ENCODE measurements around the gene CCN6.

The CCN6 gene

GRCh38 chr6:112019589-112019988 lies 34.3 kb upstream of the CCN6 start:
- TF ChIP-seq, protein P1, sequence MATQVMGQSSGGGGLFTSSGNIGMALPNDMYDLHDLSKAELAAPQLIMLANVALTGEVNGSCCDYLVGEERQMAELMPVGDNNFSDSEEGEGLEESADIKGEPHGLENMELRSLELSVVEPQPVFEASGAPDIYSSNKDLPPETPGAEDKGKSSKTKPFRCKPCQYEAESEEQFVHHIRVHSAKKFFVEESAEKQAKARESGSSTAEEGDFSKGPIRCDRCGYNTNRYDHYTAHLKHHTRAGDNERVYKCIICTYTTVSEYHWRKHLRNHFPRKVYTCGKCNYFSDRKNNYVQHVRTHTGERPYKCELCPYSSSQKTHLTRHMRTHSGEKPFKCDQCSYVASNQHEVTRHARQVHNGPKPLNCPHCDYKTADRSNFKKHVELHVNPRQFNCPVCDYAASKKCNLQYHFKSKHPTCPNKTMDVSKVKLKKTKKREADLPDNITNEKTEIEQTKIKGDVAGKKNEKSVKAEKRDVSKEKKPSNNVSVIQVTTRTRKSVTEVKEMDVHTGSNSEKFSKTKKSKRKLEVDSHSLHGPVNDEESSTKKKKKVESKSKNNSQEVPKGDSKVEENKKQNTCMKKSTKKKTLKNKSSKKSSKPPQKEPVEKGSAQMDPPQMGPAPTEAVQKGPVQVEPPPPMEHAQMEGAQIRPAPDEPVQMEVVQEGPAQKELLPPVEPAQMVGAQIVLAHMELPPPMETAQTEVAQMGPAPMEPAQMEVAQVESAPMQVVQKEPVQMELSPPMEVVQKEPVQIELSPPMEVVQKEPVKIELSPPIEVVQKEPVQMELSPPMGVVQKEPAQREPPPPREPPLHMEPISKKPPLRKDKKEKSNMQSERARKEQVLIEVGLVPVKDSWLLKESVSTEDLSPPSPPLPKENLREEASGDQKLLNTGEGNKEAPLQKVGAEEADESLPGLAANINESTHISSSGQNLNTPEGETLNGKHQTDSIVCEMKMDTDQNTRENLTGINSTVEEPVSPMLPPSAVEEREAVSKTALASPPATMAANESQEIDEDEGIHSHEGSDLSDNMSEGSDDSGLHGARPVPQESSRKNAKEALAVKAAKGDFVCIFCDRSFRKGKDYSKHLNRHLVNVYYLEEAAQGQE (IDR thresholded peaks at IDR 0.05; ENCODE audit: insufficient replicate concordance, low read depth) = no peak
- TF ChIP-seq GABPA (IDR thresholded peaks at IDR 0.05; ENCODE audit: low read depth) (no peak), POLR2AphosphoS5 (IDR thresholded peaks at IDR 0.05; ENCODE audit: low read depth) (no peak), SPI1 (IDR thresholded peaks at IDR 0.05; ENCODE audit: borderline replicate concordance, low read depth) (no peak), CTCF (IDR thresholded peaks at IDR 0.05; ENCODE audit: insufficient read depth, low read length) (no peak)
- Histone ChIP-seq H3K4me3 (replicated peaks; ENCODE audit: insufficient read depth, low read length) (no peak overlapping the region), H3K27ac (replicated peaks) (no peak overlapping the region)

DNA sequence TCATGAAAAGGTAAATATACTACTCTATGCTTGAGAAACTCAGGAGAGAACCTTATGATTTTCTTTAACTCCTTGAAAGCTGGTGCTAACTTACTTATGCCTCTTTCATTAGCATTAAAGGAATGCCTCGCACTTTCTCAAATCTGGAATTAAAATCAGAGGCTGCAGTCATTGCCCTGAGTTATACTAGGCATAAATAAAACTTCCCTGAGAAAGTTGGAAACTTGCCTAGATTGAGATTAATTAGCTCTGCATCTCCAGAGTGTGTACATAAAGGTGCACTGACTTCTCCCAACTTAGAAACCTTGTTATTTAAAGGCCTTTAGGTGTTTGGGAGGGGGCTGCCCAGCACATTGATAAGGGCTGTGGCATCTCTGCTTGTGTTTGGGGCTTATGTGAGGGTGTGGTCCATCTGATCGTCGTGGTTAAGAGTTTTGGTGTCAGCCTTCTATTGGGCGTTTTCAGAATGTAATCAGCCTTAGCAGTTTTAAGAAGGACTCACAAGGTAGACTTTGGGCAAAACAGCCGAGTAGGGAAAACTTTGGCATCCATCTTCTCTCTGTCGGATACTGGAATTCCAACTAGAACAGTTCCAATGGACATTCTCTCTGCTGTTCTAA lies 32.1 kb upstream of the CCN6 start:
- no peak for TF ChIP-seq CTCF (IDR thresholded peaks at IDR 0.05; ENCODE audit: insufficient read depth, low read length)
- TF ChIP-seq GABPA (IDR thresholded peaks at IDR 0.05; ENCODE audit: low read depth) = no peak
- TF ChIP-seq POLR2AphosphoS5 (IDR thresholded peaks at IDR 0.05; ENCODE audit: low read depth) = no peak
- TF ChIP-seq, protein P1 (IDR thresholded peaks at IDR 0.05; ENCODE audit: insufficient replicate concordance, low read depth) = no peak
- TF ChIP-seq SPI1 (IDR thresholded peaks at IDR 0.05; ENCODE audit: borderline replicate concordance, low read depth) = no peak
- H3K4me3 ChIP-seq (replicated peaks; ENCODE audit: insufficient read depth, low read length) = no peak overlapping the region
- no peaks in the 10 kb centered on the region for H3K27me3 ChIP-seq (ENCODE audit: insufficient read depth, poor library complexity, severe bottlenecking)
- no peak overlapping the region for H3K27ac ChIP-seq (replicated peaks)
- no peak for DNase-seq (ENCODE audit: low read depth in 1 of 2, low spot score in 1 of 2)

More at GRCh38 chr6:112019589-112019988, 34.3 kb upstream of the CCN6 start:
- DNase-seq (ENCODE audit: low read depth in 1 of 2, low spot score in 1 of 2) = no peak
- H3K27me3 ChIP-seq (ENCODE audit: insufficient read depth, poor library complexity, severe bottlenecking) = no peaks in the 10 kb centered on the region

- Histone ChIP-seq H3K27me3 (ENCODE audit: insufficient read depth, poor library complexity, severe bottlenecking) (no peaks in the 10 kb centered on the region), H3K27ac (replicated peaks) (no peak overlapping the region), H3K4me3 (replicated peaks; ENCODE audit: insufficient read depth, low read length) (no peak overlapping the region)
- TF ChIP-seq SPI1 (IDR thresholded peaks at IDR 0.05; ENCODE audit: borderline replicate concordance, low read depth) = no peak
- no peak for TF ChIP-seq POLR2AphosphoS5 (IDR thresholded peaks at IDR 0.05; ENCODE audit: low read depth)
- no peak for TF ChIP-seq GABPA (IDR thresholded peaks at IDR 0.05; ENCODE audit: low read depth)
- TF ChIP-seq CTCF (IDR thresholded peaks at IDR 0.05; ENCODE audit: insufficient read depth, low read length) = no peak
- TF ChIP-seq, protein P1 (IDR thresholded peaks at IDR 0.05; ENCODE audit: insufficient replicate concordance, low read depth) = no peak
- DNase-seq (ENCODE audit: low read depth in 1 of 2, low spot score in 1 of 2) = no peak
These were observed 31.2 kb upstream of the CCN6 start for GRCh38 chr6:112022749-112023148.
